Ascending aorta (tissue), 2 donors: ENCODE data around the gene TFCP2L1. TPM values are rescaled to one million over a fixed set of nuclear protein-coding genes. Genes with fewer than 3 reads are reported as not detected.
A peak's percentile ranks its signal among the peaks of the same experiment; 100 is the strongest.
"Not testable (repeated sequence)": the region's sequence is repeated elsewhere in the genome, so short reads cannot be mapped to it uniquely, and the experiment has no call there.

Experiments
- DNase-seq, 2 donors: peaks; one replicate each; pipeline ENCODE4 v3.0.0-alpha.2; 2019; ENCODE audit warnings: low spot score in 2 of 2
- H3K27ac ChIP-seq, 2 donors: fragments of 200-600 bp; sonication (generic); one replicate each; pipeline ENCODE4 v1.5.1; 2016 to 2017; ENCODE audit warnings: mild to moderate bottlenecking in 1 of 2
- H3K27me3 ChIP-seq: fragments of 200-600 bp; sonication (generic); one replicate; pipeline ENCODE4 v1.5.1; 2017
- H3K36me3 ChIP-seq, 2 donors: fragments of 200-600 bp; sonication (generic); one replicate each; pipeline ENCODE4 v1.5.1; 2016
- H3K4me1 ChIP-seq, 2 donors: fragments of 200-600 bp; sonication (generic); one replicate each; pipeline ENCODE4 v1.5.1; 2016 to 2017; ENCODE audit warnings: mild to moderate bottlenecking in 1 of 2
- H3K4me3 ChIP-seq, 2 donors: fragments of 200-600 bp; sonication (generic); one replicate each; pipeline ENCODE4 v1.5.1; 2016 to 2017; ENCODE audit warnings: mild to moderate bottlenecking in 1 of 2
- H3K9me3 ChIP-seq, 2 donors: fragments of 200-600 bp; sonication (generic); one replicate each; pipeline ENCODE4 v1.5.1; 2016
- CTCF ChIP-seq, 3 experiments: fragments of 200-600 bp in 2 of 3; fragments of 450-650 bp in 1 of 3; sonication (generic) in 2 of 3; IDR thresholded peaks; one replicate each; pipeline ENCODE4 v1.5.1; 2016 to 2019; ENCODE audit warnings: antibody characterized with exemption in 3 of 3, mild to moderate bottlenecking in 1 of 3, moderate library complexity in 1 of 3
- intact Hi-C: fragments of 100-400 bp; cut with DNase I; formaldehyde crosslinking; loops from one replicate; pipeline ENCODE4 v1.15.1; 2023
- total RNA-seq: library from RNA; depleted of rRNA; stranded (reverse); fragments of >200 nt; gene quantifications from one replicate; pipeline ENCODE4 v1.1.0, GENCODE V29; 2016

The TFCP2L1 gene
- total RNA-seq: 5.5 TPM

GRCh38 chr2:121284463-121285449 is at the start of gene TFCP2L1:
TSS of gene TFCP2L1 (minus strand) at chr2:121285202. CDS start at chr2:121285109, 93 bp downstream.
- peaks cover 8% of the 10 kb centered on the region for H3K27me3 ChIP-seq
- no peak for TF ChIP-seq CTCF (IDR thresholded peaks at IDR 0.05)
- no peaks in the 10 kb centered on the region for H3K36me3 ChIP-seq
- H3K4me3 ChIP-seq: peak within 1 kb of the TSS; percentile 55 to 64
- no peaks in the 10 kb centered on the region for H3K9me3 ChIP-seq
- intact Hi-C loops: no loop called here
- no peak within 1 kb of the TSS for H3K27ac ChIP-seq
- DNase-seq: no peak
- H3K4me1 ChIP-seq: peaks cover 0 to 4% of the 10 kb centered on the region in 2 donors

- no peak for TF ChIP-seq CTCF (IDR thresholded peaks at IDR 0.05)
- H3K27ac ChIP-seq: no peak overlapping the region
- no peaks in the 10 kb centered on the region for H3K27me3 ChIP-seq
- no peak overlapping the region for H3K4me3 ChIP-seq
- intact Hi-C loops: no loop called here
- no peaks in the 10 kb centered on the region for H3K9me3 ChIP-seq
- DNase-seq: peak in 1 of 2 donors; percentile 31
- peaks cover 11 to 15% of the 10 kb centered on the region in 2 donors for H3K36me3 ChIP-seq
- H3K4me1 ChIP-seq: no peaks in the 10 kb centered on the region
Measured at GRCh38 chr2:121333834-121334558, 49.0 kb upstream of the TFCP2L1 start.

GRCh38 chr2:121333231-121333630 is 48.2 kb upstream of the TFCP2L1 start:
- no peaks in the 10 kb centered on the region for H3K4me1 ChIP-seq
- no peak for TF ChIP-seq CTCF (IDR thresholded peaks at IDR 0.05)
- peak in 1 of 2 donors; percentile 48 for DNase-seq
- H3K4me3 ChIP-seq: no peak overlapping the region
- no peaks in the 10 kb centered on the region for H3K9me3 ChIP-seq
- peaks cover 4 to 8% of the 10 kb centered on the region in 2 donors for H3K36me3 ChIP-seq
- intact Hi-C loops: no loop called here
- no peak overlapping the region for H3K27ac ChIP-seq
- H3K27me3 ChIP-seq: no peaks in the 10 kb centered on the region

- peak in 1 of 2 donors; percentile 33 for DNase-seq
- H3K9me3 ChIP-seq, intact Hi-C loops, H3K27ac ChIP-seq, H3K4me3 ChIP-seq, H3K27me3 ChIP-seq, H3K36me3 ChIP-seq, H3K4me1 ChIP-seq: not testable (repeated sequence)
Measured at GRCh38 chr2:121331324-121331723, 46.3 kb upstream of the TFCP2L1 start.

- Histone ChIP-seq H3K4me3 (no peak overlapping the region), H3K27ac (no peak overlapping the region), H3K4me1 (no peaks in the 10 kb centered on the region), H3K9me3 (no peaks in the 10 kb centered on the region), H3K27me3 (no peaks in the 10 kb centered on the region), H3K36me3 (no peaks in the 10 kb centered on the region)
- TF ChIP-seq CTCF (IDR thresholded peaks at IDR 0.05): no peak
- intact Hi-C loops: no loop called here
- DNase-seq: peak in 1 of 2 donors; percentile 11
Measured at GRCh38 chr2:121330921-121331320, 45.9 kb upstream of the TFCP2L1 start.

GRCh38 chr2:121329786-121330185 is 44.8 kb upstream of the TFCP2L1 start:
- DNase-seq: peak in 1 of 2 donors; percentile 11
- Histone ChIP-seq H3K27me3 (no peaks in the 10 kb centered on the region), H3K36me3 (no peaks in the 10 kb centered on the region), H3K4me3 (no peak overlapping the region), H3K27ac (no peak overlapping the region), H3K4me1 (no peaks in the 10 kb centered on the region), H3K9me3 (no peaks in the 10 kb centered on the region)
- TF ChIP-seq CTCF (IDR thresholded peaks at IDR 0.05): no peak
- intact Hi-C loops: no loop called here
